ENCODE data around the gene OFD1. TPM values are rescaled to one million over a fixed set of nuclear protein-coding genes. Genes with fewer than 3 reads are reported as not detected.

Gene OFD1, protein sequence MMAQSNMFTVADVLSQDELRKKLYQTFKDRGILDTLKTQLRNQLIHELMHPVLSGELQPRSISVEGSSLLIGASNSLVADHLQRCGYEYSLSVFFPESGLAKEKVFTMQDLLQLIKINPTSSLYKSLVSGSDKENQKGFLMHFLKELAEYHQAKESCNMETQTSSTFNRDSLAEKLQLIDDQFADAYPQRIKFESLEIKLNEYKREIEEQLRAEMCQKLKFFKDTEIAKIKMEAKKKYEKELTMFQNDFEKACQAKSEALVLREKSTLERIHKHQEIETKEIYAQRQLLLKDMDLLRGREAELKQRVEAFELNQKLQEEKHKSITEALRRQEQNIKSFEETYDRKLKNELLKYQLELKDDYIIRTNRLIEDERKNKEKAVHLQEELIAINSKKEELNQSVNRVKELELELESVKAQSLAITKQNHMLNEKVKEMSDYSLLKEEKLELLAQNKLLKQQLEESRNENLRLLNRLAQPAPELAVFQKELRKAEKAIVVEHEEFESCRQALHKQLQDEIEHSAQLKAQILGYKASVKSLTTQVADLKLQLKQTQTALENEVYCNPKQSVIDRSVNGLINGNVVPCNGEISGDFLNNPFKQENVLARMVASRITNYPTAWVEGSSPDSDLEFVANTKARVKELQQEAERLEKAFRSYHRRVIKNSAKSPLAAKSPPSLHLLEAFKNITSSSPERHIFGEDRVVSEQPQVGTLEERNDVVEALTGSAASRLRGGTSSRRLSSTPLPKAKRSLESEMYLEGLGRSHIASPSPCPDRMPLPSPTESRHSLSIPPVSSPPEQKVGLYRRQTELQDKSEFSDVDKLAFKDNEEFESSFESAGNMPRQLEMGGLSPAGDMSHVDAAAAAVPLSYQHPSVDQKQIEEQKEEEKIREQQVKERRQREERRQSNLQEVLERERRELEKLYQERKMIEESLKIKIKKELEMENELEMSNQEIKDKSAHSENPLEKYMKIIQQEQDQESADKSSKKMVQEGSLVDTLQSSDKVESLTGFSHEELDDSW
- 100 to 1,000 TPM; 135 TPM for total RNA-seq
- 10 to 100 TPM; 22.0 to 39.0 TPM for polyA plus RNA-seq

DNA sequence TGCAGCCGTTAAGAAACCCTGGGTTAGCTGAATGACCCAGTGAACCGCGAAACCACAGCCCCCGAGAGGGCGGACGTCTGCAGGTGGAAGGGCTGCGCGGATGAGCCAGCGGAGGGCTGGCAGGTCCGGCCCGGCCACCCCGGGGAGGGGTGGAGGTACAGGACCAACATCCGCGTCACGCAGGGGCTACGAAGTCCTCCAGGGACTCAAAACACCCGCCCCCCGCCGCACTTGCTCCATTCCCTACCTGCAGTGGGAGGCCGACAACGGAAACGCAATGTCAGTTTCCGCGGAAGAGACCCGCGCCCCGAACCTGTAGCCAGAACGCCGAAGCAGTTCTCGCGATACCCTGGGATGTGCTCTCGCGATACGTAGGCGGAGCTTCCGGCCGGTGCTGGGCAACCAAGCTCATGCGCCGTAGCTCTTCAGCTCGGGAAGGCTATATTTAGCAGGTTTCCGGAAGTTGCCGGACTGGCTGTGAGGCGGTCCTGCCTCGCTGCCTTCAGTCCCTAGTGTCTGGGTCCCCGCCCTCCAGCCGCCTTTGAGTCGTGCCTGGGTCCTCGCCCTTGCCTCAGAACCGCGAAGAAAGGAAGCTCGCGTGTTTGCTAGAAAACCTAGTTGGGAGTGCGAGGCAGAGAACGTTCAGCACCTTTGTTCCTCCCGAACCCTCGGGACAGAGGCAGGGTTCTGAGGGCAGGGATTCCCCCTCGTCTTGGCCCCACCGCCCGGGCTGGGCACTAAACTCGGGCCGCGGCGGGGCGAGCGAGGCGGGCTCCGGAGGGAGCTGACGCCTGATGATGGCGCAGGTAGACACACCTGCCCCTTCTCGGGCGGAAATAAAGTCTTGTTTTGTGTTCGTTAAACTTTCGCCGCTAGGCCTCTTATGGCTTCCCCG lies at the start of gene OFD1, which contains the start of gene TRAPPC2:
TSS of gene OFD1 (plus strand) at position 471 of the 895 bp plus-strand sequence. CDS start at position 795, 324 bp downstream.
TSS of gene TRAPPC2 (minus strand) at position 343 of the 895 bp plus-strand sequence. CDS start 14,657 bp downstream, outside the sequence.
- CTCF ChIA-PET (ENCODE audit: partially characterized antibody) = interaction anchor here (1.0 to 4.1 kb wide), 10 partner anchors 9 to 788 kb away, joined by 3 to 20 read pairs (median 6); partner anchors contain the start of gene RAB9A
- POLR2A ChIA-PET (ENCODE audit: partially characterized antibody) = interaction anchor here (0.7 to 6.5 kb wide), 33 partner anchors 9 to 779 kb away, joined by 3 to 196 read pairs (median 4); partner anchors contain the start of genes GEMIN8, RAB9A, TCEANC and TMSB4X

DNA sequence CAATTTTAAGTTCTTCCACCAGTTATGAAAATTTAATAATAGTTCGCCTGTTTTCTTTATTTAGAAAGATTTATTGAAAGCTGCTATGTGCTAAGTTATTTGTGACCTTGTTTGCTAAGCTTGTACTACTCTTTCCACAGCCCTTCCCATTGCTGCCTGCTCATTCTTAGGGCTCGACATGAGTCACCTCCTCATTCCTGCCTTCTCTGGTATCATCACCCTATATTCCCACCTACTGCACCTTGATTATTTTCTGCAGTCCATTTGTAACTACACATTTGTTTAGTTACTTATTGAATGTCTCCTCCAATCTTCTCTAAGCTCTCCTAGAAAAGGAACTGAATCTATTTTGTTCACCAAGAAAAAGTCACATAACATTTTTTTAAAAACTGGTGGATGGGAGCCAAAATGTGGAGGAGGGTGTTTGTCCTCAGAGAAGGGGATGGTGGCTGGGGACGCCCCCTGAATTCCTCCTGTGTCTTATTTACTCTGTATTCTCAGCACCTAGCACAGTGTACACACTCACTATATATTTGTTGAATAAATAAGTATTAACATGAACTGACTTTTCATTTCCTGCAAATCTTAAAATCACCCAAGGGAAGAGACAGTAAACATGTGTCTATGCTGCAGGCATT lies 49.3 kb upstream of the OFD1 start:
- H3K27ac ChIP-seq (ENCODE audit: low read depth, low read length) = no peak overlapping the region
- Mint-ChIP-seq H3K4me3 (peak overlapping the region in 3 of 8 donors; percentile 0 to 7 (median 1)), H3K27ac (peak overlapping the region in 5 of 7 donors; percentile 1 to 74 (median 14)), H3K27me3 (no peaks in the 10 kb centered on the region), H3K36me3 (peaks cover 5 to 11% of the 10 kb centered on the region in 2 donors), H3K4me1 (peaks cover 6 to 41% (median 24%) of the 10 kb centered on the region in 4 donors), H3K9me3 (peaks cover 0 to 3% (median 0%) of the 10 kb centered on the region in 8 donors)
- H3K4me3 ChIP-seq (ENCODE audit: low read length in 2 of 2) = no peak overlapping the region
- POLR2A ChIA-PET (ENCODE audit: partially characterized antibody) = interaction anchor here (1.5 kb wide), 1 partner anchor 32 kb away, joined by 4 read pairs; the partner anchor contains the start of gene TCEANC
- H3K4me1 ChIP-seq (ENCODE audit: insufficient read depth, low read length) = peaks cover 13% of the 10 kb centered on the region
- H3K9me3 ChIP-seq (ENCODE audit: control insufficient read depth in 1 of 2, low read length in 2 of 2) = no peaks in the 10 kb centered on the region
- intact Hi-C loops (cut with micrococcal nuclease) = no loop called here
- no peaks in the 10 kb centered on the region for H3K36me3 ChIP-seq (ENCODE audit: insufficient read depth, low read length)
- H3K27me3 ChIP-seq (ENCODE audit: insufficient read depth, low read length) = no peaks in the 10 kb centered on the region
- CTCF ChIA-PET (ENCODE audit: partially characterized antibody) = no interaction called here
- DNase-seq = no peak

More for the DNA sequence above, at the start of gene OFD1, which contains the start of gene TRAPPC2:
- Histone ChIP-seq H3K4me3 (ENCODE audit: low read length in 2 of 2) (peak within 1 kb of the TSS; percentile 49 to 84), H3K4me1 (ENCODE audit: insufficient read depth, low read length) (peaks cover 59% of the 10 kb centered on the region), H3K9me3 (ENCODE audit: control insufficient read depth in 1 of 2, low read length in 2 of 2) (no peaks in the 10 kb centered on the region), H3K27me3 (ENCODE audit: insufficient read depth, low read length) (no peaks in the 10 kb centered on the region), H3K36me3 (ENCODE audit: insufficient read depth, low read length) (no peaks in the 10 kb centered on the region), H3K27ac (ENCODE audit: low read depth, low read length) (peak within 1 kb of the TSS; percentile 93)
- Mint-ChIP-seq H3K27ac (peak within 1 kb of the TSS; percentile 96 to 100 (median 99)), H3K27me3 (no peaks in the 10 kb centered on the region), H3K4me1 (peaks cover 35 to 67% (median 51%) of the 10 kb centered on the region in 4 donors), H3K4me3 (peak within 1 kb of the TSS; percentile 91 to 99 (median 98)), H3K36me3 (peaks cover 23 to 40% of the 10 kb centered on the region in 2 donors), H3K9me3 (peaks cover 0 to 4% (median 2%) of the 10 kb centered on the region in 8 donors)
- intact Hi-C loops (cut with micrococcal nuclease) = loop anchor here (1.0 to 5.0 kb wide), 5 partner anchors 9 to 782 kb away; partner anchors contain the start of genes RAB9A and TCEANC
- peak; percentile 91 to 93 (median 93) for DNase-seq

DNA sequence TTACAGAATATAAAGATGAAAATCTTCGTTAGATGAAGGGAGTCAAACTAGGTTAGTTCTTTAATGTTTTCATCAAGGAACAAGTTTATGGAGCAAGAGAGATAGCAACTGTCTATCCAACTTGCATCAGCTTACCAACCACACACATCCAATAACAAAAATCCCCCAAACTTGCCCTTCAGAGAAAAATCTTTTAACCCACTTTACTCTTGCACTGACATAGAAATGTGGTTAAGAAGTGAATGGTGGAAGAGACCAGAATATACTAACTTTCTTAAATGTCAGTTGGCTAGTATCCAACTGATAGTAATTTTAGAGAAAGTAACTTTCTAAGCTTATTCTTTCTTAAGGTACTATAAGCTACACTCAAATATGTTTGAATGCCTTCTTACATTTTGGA lies 47.3 kb upstream of the OFD1 start:
- Histone ChIP-seq H3K4me3 (ENCODE audit: low read length in 2 of 2) (no peak overlapping the region), H3K9me3 (ENCODE audit: control insufficient read depth in 1 of 2, low read length in 2 of 2) (no peaks in the 10 kb centered on the region), H3K4me1 (ENCODE audit: insufficient read depth, low read length) (peaks cover 30% of the 10 kb centered on the region), H3K36me3 (ENCODE audit: insufficient read depth, low read length) (no peaks in the 10 kb centered on the region), H3K27ac (ENCODE audit: low read depth, low read length) (no peak overlapping the region), H3K27me3 (ENCODE audit: insufficient read depth, low read length) (no peaks in the 10 kb centered on the region)
- H3K27me3 Mint-ChIP-seq = no peaks in the 10 kb centered on the region
- H3K9me3 Mint-ChIP-seq = peaks cover 0 to 3% (median 0%) of the 10 kb centered on the region in 8 donors
- DNase-seq = no peak
- peak overlapping the region in 4 of 8 donors; percentile 2 to 96 (median 78) for H3K4me3 Mint-ChIP-seq
- peak overlapping the region in 6 of 7 donors; percentile 0 to 97 (median 70) for H3K27ac Mint-ChIP-seq
- peaks cover 16 to 58% (median 37%) of the 10 kb centered on the region in 4 donors for H3K4me1 Mint-ChIP-seq
- CTCF ChIA-PET (ENCODE audit: partially characterized antibody) = interaction anchor here (1.0 to 1.6 kb wide), 4 partner anchors 10 to 62 kb away, joined by 3 to 5 read pairs (median 4); partner anchors contain the start of genes OFD1 and TRAPPC2
- intact Hi-C loops (cut with micrococcal nuclease) = no loop called here
- POLR2A ChIA-PET (ENCODE audit: partially characterized antibody) = interaction anchor here (0.8 to 2.9 kb wide), 8 partner anchors 11 to 50 kb away, joined by 3 to 42 read pairs (median 12); partner anchors contain the start of genes OFD1, TCEANC and TRAPPC2
- peaks cover 0 to 10% of the 10 kb centered on the region in 2 donors for H3K36me3 Mint-ChIP-seq

DNA sequence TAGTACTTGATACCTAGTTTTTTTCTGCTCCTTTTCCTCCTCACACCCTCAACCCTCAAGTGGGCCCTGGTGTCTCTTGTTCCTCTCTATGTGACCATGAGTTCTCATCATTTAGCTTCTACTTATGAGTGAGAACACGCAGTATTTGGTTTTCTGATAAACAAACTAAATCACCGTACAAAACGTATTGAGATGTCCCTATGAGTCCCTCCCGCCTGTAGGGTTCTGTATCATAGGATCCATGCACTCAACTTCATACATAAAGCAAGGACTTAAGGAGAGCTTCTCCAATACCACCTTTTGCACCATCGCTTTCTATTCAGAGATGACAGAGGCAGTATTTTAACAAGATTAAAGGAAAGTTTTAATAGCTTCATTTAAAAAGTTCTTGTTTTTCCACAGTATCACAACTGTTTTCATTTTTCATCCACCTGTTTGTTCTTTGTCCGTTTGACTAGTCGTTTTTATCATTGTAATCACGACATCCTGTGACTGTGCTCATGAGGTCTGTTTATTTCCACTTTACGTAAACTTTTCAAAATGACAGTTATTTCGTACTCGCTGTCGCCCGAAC lies 46.1 kb upstream of the OFD1 start:
- Histone ChIP-seq H3K9me3 (ENCODE audit: control insufficient read depth in 1 of 2, low read length in 2 of 2) (no peaks in the 10 kb centered on the region), H3K4me3 (ENCODE audit: low read length in 2 of 2) (peak overlapping the region; percentile 20 to 52), H3K4me1 (ENCODE audit: insufficient read depth, low read length) (peaks cover 41% of the 10 kb centered on the region), H3K27ac (ENCODE audit: low read depth, low read length) (peak overlapping the region; percentile 87), H3K36me3 (ENCODE audit: insufficient read depth, low read length) (no peaks in the 10 kb centered on the region), H3K27me3 (ENCODE audit: insufficient read depth, low read length) (no peaks in the 10 kb centered on the region)
- Mint-ChIP-seq H3K27ac (peak overlapping the region; percentile 94 to 97 (median 96)), H3K4me1 (peaks cover 28 to 70% (median 48%) of the 10 kb centered on the region in 4 donors), H3K9me3 (no peaks in the 10 kb centered on the region), H3K27me3 (no peaks in the 10 kb centered on the region), H3K36me3 (peaks cover 0 to 11% of the 10 kb centered on the region in 2 donors), H3K4me3 (peak overlapping the region; percentile 89 to 96 (median 93))
- intact Hi-C loops (cut with micrococcal nuclease) = loop anchor here (2.0 kb wide), 1 partner anchor 36 kb away; the partner anchor contains the start of gene TCEANC
- ChIA-PET CTCF (ENCODE audit: partially characterized antibody) (interaction anchor here (0.8 to 1.8 kb wide), 5 partner anchors 19 to 341 kb away, joined by 3 to 6 read pairs (median 5); partner anchors contain the start of genes GEMIN8, OFD1 and TRAPPC2), POLR2A (ENCODE audit: partially characterized antibody) (interaction anchor here (0.9 to 2.9 kb wide), 14 partner anchors 8 to 341 kb away, joined by 3 to 42 read pairs (median 8); partner anchors contain the start of genes GEMIN8, OFD1, TCEANC and TRAPPC2)
- no peak for DNase-seq

DNA sequence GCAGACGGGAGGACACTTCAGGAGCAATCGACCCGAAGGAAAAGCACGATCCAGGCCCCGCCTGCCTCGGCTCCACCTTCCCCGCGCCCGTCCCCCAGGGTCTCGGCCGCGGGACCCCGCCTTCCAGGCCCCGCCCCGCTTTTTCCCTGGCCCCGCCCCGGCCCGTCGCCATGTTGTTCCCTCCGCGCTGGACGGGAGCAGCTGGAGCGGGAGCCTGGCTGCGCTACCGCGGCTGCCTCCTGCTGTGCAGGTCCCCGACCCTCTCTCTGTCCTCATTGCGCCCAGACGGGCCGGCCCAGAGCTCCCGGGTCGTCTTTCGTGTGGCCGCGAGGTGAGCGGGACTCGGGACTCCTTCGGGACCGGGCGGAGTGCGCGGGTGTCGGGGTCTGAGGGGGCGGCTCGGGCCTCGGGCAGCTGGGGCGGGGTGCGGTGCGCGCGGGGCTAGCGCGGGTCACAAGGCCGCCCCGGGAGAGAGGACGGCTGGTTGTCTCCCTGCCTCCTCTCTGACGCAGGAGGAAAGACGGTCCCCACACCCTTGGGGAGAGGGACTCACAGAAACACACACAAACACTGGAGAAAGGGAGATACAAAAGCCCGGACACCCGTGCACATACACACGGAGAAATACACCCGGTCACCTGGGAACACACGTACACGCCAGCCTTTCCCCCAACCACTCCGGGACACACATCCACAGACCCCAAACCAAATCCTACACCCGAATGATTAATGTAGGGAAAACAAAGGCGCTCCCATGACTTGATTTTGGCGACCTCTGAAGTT lies 45.4 kb upstream of the OFD1 start, which contains the start of gene RAB9A:
TSS of gene RAB9A (plus strand) at position 171 of the 783 bp plus-strand sequence. CDS start 19,619 bp downstream, outside the sequence.
- no peaks in the 10 kb centered on the region for H3K27me3 Mint-ChIP-seq

More for the DNA sequence above, 45.4 kb upstream of the OFD1 start, which contains the start of gene RAB9A:
- Mint-ChIP-seq H3K4me3 (peak within 1 kb of the TSS; percentile 89 to 96 (median 93)), H3K27ac (peak within 1 kb of the TSS; percentile 94 to 97 (median 96)), H3K4me1 (peaks cover 32 to 77% (median 54%) of the 10 kb centered on the region in 4 donors), H3K36me3 (peaks cover 0 to 14% of the 10 kb centered on the region in 2 donors), H3K9me3 (no peaks in the 10 kb centered on the region)
- intact Hi-C loops (cut with micrococcal nuclease) = loop anchor here (1.0 to 2.0 kb wide), 2 partner anchors 36 to 45 kb away; partner anchors contain the start of genes OFD1, TCEANC and TRAPPC2
- H3K27ac ChIP-seq (ENCODE audit: low read depth, low read length) = peak within 1 kb of the TSS; percentile 87
- no peaks in the 10 kb centered on the region for H3K27me3 ChIP-seq (ENCODE audit: insufficient read depth, low read length)
- DNase-seq = peak; percentile 77 to 83 (median 80)
- CTCF ChIA-PET (ENCODE audit: partially characterized antibody) = interaction anchor here (1.6 to 1.8 kb wide), 3 partner anchors 20 to 49 kb away, joined by 4 to 6 read pairs (median 5); partner anchors contain the start of genes OFD1 and TRAPPC2
- H3K4me1 ChIP-seq (ENCODE audit: insufficient read depth, low read length) = peaks cover 48% of the 10 kb centered on the region
- H3K4me3 ChIP-seq (ENCODE audit: low read length in 2 of 2) = peak within 1 kb of the TSS; percentile 52
- H3K9me3 ChIP-seq (ENCODE audit: control insufficient read depth in 1 of 2, low read length in 2 of 2) = no peaks in the 10 kb centered on the region
- POLR2A ChIA-PET (ENCODE audit: partially characterized antibody) = interaction anchor here (0.7 to 2.9 kb wide), 16 partner anchors 9 to 607 kb away, joined by 3 to 42 read pairs (median 8); partner anchors contain the start of genes GEMIN8, OFD1, TCEANC and TRAPPC2
- no peaks in the 10 kb centered on the region for H3K36me3 ChIP-seq (ENCODE audit: insufficient read depth, low read length)
